ENCODE results near the gene SPTLC2. TPM values are rescaled to one million over a fixed set of nuclear protein-coding genes. Genes with fewer than 3 reads are reported as not detected.

Gene SPTLC2
- total RNA-seq, 1 experiment from 2014 or later: 22.1 TPM

DNA sequence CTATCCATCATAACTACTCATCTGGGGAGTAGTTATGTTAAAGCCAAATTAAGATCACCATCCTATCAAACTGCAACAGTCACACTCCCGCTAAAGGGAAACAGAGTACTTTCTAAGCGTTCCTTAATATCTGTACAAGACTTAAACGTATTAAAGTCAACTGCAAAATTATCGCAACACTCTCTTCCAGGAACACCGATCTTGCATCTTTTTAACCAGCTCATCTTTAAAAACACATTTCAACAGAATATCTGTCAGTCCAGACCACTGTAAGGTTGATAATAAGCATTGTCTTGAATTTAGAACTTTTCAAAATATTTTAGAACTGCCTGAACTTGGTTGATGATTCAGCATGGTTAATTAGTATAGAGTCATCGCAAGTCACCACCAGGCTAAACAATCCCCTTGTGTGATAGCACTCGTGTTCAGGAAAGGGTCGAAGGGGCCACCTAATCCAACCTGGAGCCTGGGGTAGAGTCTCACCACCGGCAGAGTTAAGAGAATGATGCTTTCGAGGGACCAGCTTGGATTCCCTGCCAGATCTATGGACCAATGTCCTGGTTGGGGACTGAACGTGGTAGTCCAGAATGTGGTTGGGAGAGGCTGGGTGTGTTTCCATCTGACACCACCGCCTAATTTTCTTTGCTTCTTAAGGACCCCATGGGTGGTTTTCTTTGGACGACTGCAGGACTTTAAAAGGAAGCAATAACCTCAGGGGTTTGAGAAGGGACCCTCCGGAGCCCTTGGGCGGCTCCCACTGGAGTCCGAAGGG, 890 bp downstream of the SPTLC2 start:
- H3K36me3 ChIP-seq: peaks cover 6% of the 10 kb centered on the region
- H3K27ac ChIP-seq: peak overlapping the region; percentile 11; the same call in 1 of the 2 replicates
- H3K4me3 ChIP-seq: peak overlapping the region; percentile 94
- no peaks in the 10 kb centered on the region; the same call in 1 of the 2 replicates for H3K9me3 ChIP-seq (replicated peaks)
- peaks cover 28% of the 10 kb centered on the region for H3K4me1 ChIP-seq (replicated peaks)
- H3K27me3 ChIP-seq (replicated peaks): no peaks in the 10 kb centered on the region
- peak in 1 of 2 experiments; percentile 40 for DNase-seq (ENCODE audit: low read depth in 1 of 2, low spot score in 2 of 2)

DNA sequence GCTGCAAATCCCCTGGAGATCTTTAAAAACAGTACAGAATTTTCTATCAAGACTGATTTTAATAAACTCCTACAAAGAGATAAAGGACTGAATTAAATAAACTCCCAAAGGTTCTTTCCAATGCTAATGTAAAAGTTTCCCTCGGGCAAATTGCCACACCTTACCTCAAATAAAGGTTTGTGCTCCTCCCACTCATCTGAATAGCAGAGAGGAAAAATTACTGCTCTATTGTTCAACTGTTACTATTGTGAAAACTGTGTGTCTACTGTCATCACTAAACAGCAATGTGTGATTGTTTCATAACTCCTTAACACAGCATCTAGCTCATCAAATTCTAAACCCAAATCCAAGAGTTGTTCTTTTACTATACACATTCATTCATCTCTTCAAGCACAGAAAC, 3.2 kb downstream of the SPTLC2 start:
- Histone ChIP-seq H3K4me1 (replicated peaks) (peaks cover 28% of the 10 kb centered on the region), H3K4me3 (no peak overlapping the region), H3K9me3 (replicated peaks) (no peaks in the 10 kb centered on the region; the same call in 1 of the 2 replicates), H3K27me3 (replicated peaks) (no peaks in the 10 kb centered on the region), H3K27ac (no peak overlapping the region), H3K36me3 (peaks cover 6% of the 10 kb centered on the region)
- DNase-seq (ENCODE audit: low read depth in 1 of 2, low spot score in 2 of 2): no peak

DNA sequence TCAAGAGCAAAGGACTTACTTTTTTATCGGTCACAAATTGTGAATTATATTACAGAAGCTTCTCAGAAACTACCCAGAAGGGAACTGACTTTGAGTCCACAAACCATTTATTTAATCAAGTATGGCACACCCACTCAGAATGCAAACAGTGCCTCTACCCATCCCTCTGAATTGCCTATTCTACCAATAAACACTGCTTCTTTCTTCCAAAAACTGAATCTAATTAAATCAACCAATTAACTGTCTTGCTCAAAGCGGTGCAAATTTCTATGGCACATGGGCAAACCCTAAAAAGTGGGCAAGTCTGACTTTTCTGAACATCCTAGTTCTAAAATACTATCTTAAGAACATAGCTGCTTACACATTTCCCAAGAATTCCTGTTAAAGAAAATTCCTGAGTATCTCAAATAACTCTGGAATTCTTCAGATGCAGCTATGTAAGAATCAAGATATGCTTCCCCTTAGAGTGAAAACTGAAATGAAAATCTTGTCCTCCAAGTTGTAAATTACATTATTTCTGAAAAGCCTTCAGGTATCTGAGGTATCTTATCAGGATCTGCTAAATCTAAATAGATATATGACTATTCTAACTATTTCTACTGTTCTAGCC, 4.3 kb downstream of the SPTLC2 start:
- peak in 1 of 2 experiments; percentile 15 for DNase-seq (ENCODE audit: low read depth in 1 of 2, low spot score in 2 of 2)
- peaks cover 28% of the 10 kb centered on the region for H3K4me1 ChIP-seq (replicated peaks)
- no peak overlapping the region for H3K4me3 ChIP-seq
- H3K36me3 ChIP-seq: peaks cover 6% of the 10 kb centered on the region
- H3K27me3 ChIP-seq (replicated peaks): no peaks in the 10 kb centered on the region
- H3K9me3 ChIP-seq (replicated peaks): no peaks in the 10 kb centered on the region; the same call in 1 of the 2 replicates
- H3K27ac ChIP-seq: peak overlapping the region; percentile 40

DNA sequence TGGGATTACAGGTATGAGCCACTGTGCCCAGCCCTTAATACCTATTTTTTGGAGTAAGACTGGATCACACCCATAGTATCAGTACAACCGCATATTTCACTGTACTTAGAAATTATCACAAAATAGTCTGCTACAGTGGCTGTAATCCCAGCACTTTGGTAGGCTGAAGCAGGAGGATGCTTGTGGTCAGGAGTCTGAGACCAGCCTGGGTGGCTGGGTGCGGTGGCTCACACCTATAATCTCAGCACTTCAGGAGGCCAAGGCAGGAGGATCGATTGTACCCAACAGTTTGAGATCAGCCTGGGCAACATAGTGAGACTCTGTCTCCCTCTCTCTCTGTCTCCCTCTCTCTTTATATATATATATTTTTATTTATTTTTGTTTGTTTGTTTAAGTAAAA, 5.9 kb downstream of the SPTLC2 start:
- peaks cover 28% of the 10 kb centered on the region for H3K4me1 ChIP-seq (replicated peaks)
- no peak for DNase-seq (ENCODE audit: low read depth in 1 of 2, low spot score in 2 of 2)

DNA sequence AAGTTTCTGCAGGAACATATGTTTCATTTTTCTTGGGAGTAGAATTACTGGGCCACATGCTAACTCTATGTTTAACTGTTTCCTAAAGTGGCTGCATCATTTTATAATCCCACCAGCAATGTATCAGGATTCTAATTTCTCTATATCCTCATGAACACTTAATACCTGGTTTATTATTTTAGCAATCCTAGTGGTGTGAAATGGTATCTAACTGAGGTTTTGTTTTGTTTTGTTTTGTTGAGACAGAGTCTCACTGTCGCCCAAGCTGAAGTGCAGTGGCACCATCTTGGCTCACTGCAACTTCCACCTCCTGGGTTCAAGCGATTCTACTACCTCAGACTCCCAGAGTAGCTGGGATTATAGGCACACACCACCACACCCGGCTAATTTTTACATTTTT, 6.5 kb downstream of the SPTLC2 start:
- H3K36me3 ChIP-seq: no peaks in the 10 kb centered on the region; the same call in 1 of the 2 replicates
- no peaks in the 10 kb centered on the region for H3K9me3 ChIP-seq (replicated peaks)
- no peak overlapping the region for H3K27ac ChIP-seq
- no peak overlapping the region for H3K4me3 ChIP-seq
- peaks cover 24% of the 10 kb centered on the region for H3K4me1 ChIP-seq (replicated peaks)
- H3K27me3 ChIP-seq (replicated peaks): no peaks in the 10 kb centered on the region
- no peak for DNase-seq (ENCODE audit: low read depth in 1 of 2, low spot score in 2 of 2)

More for the DNA sequence above, 5.9 kb downstream of the SPTLC2 start:
- Histone ChIP-seq H3K9me3 (replicated peaks) (no peaks in the 10 kb centered on the region), H3K27me3 (replicated peaks) (no peaks in the 10 kb centered on the region), H3K4me3 (no peak overlapping the region), H3K36me3 (no peaks in the 10 kb centered on the region; the same call in 1 of the 2 replicates), H3K27ac (no peak overlapping the region)

DNA sequence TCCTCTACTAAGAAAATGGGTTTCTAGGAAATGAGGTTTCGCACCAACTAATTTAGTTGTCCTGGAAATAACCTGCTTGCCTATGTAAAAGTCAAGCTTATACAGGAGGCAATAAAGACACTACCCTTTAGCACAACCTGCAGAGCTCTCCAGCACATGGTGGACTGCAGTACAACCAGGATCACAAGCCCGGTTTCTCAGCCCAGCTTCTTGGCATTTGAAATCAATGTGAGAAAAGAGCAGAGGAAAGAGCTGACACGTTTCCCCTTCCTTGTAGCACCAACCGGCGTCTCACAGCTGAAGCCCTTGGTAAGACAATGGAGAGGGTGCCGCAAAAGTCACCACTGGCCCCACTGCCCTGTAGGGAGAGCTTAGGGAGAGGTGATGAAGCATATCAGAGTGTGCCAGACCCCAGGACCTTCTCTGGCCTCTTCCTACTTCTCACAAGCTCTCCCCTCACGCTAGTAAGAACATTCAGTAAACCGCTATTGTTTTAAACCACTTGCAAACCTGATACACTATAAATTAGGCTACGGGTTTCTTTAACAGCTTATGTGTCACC, 8.6 kb downstream of the SPTLC2 start:
- Histone ChIP-seq H3K4me1 (replicated peaks) (peaks cover 27% of the 10 kb centered on the region), H3K27me3 (replicated peaks) (no peaks in the 10 kb centered on the region)

DNA sequence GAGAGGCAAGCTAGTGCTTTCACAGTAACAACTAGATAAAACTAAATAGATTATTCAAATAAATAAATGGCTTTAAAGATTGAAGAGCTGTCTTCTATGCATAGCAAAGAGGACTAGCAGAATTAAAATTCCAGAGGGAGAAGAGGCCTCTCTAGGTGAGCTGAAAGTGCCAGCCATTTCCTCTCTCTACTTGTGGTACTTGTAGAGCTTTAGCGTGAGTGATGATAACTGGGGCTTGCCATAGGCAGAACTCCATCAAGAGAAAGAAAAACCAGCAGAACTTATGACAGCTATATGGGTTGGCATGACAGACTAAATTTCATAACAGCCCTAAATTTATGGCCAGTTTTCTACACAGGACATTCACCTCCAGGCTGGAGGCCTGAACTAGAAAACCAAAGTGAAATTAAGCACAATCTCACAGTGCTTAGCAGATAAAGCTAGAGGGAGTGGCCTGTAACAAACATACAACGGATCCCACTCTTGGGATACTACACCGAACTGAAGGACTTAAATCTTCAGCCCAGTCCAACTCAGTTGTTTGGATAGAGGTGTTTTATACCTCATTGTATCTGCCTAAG, 11.0 kb downstream of the SPTLC2 start:
- DNase-seq (ENCODE audit: low read depth in 1 of 2, low spot score in 2 of 2): no peak
- Histone ChIP-seq H3K9me3 (replicated peaks) (no peaks in the 10 kb centered on the region), H3K4me1 (replicated peaks) (peaks cover 30% of the 10 kb centered on the region), H3K36me3 (0 out of 2 replicates have a peak, but pooled peaks cover 4% of the 10 kb centered on the region), H3K4me3 (no peak overlapping the region), H3K27me3 (replicated peaks) (no peaks in the 10 kb centered on the region), H3K27ac (no peak overlapping the region)

More for the DNA sequence above, 8.6 kb downstream of the SPTLC2 start:
- Histone ChIP-seq H3K27ac (no peak overlapping the region), H3K36me3 (0 out of 2 replicates have a peak, but pooled peaks cover 4% of the 10 kb centered on the region), H3K4me3 (no peak overlapping the region), H3K9me3 (replicated peaks) (no peaks in the 10 kb centered on the region)
- DNase-seq (ENCODE audit: low read depth in 1 of 2, low spot score in 2 of 2): no peak

DNA sequence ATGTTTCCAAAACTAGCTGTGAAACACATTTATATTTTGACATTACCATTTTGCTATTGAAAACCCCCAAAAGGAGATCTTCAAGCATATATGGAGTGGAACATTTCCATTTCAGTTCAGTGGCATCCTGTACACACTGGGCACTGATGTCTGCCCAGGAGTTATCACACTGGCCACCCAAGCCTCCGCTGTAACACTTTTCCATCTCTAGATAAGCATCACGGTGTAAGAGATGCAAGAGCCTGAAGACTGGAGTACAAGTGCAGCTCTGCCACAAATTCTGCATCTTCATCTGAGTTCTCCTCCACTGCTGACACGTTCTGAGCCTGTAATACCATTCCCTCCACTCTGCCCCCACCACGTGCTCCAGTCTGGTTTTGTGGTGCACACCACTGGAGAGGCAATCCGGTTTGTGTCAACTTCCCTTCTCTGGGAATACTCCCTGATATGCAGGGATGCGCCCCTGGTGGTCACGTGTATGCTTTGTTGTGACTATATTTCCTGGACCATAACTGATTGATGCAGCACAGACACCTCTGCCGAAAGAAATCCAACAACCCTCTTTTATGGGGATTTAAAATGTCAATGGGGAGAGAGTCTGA, 12.7 kb downstream of the SPTLC2 start:
- no peak overlapping the region for H3K27ac ChIP-seq
- H3K27me3 ChIP-seq (replicated peaks): no peaks in the 10 kb centered on the region
- H3K36me3 ChIP-seq: 0 out of 2 replicates have a peak, but pooled peaks cover 4% of the 10 kb centered on the region
- H3K4me1 ChIP-seq (replicated peaks): peaks cover 46% of the 10 kb centered on the region
- H3K9me3 ChIP-seq (replicated peaks): no peaks in the 10 kb centered on the region
- H3K4me3 ChIP-seq: no peak overlapping the region
- DNase-seq (ENCODE audit: low read depth in 1 of 2, low spot score in 2 of 2): no peak

DNA sequence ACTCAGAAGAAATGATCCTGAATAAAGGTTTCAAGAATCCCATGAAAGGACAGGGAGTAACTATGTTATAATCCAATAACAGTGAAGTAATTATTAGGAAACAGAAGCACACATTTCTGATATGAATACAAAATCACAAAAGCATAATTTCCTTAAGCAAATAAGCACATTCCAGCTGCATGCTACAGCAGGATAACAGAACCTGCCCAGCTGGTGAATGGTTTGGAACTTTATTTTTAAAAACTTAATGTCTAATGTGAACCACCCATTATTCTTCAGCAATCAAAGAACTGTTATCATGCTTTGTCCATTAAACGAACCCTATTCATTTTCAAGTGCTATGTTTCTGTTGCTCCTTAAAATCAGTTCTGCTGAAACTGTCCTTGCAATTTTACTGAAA, 13.4 kb downstream of the SPTLC2 start:
- H3K27me3 ChIP-seq (replicated peaks): no peaks in the 10 kb centered on the region
- H3K4me1 ChIP-seq (replicated peaks): peaks cover 54% of the 10 kb centered on the region
- H3K9me3 ChIP-seq (replicated peaks): no peaks in the 10 kb centered on the region
- H3K27ac ChIP-seq: no peak overlapping the region
- H3K4me3 ChIP-seq: no peak overlapping the region
- DNase-seq (ENCODE audit: low read depth in 1 of 2, low spot score in 2 of 2): no peak
- H3K36me3 ChIP-seq: 0 out of 2 replicates have a peak, but pooled peaks cover 4% of the 10 kb centered on the region

DNA sequence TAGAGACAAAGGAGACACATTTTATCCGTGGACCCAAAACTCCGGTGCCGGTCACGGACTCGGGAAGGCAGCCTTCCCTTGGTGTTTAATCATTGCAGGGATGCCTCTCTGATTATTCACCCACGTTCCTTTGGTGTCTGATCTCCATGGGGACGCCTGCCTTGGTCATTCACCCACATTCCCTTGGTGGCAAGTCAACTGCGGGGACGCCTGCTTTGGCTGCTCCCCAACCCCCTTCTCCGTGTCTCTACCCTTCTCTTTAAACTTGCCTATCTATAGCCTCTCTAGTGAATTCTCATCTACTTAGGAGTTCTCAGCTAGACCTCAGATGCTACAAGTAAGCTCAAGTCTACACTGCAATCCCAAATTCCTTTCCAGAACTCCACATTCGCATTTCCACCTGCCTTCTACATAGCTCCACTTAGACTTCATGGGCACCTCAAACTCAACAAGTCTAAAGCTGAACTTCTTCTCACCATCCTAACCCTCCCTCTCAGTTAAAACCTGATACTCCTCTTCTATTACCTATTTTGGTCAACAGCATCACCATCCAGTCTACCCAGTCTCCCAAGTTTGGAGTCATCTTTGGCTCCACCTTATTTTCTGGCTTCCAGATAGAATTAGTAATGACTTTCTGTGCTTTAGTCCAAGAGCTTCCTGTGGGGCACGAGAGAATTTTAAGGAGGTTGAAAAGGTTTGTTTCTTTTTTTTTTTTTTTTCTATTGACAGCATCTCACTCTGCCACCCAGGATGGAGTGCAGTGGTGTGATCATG, 14.4 kb downstream of the SPTLC2 start:
- Histone ChIP-seq H3K36me3 (peaks cover 5% of the 10 kb centered on the region), H3K27me3 (replicated peaks) (no peaks in the 10 kb centered on the region), H3K9me3 (replicated peaks) (no peaks in the 10 kb centered on the region), H3K4me1 (replicated peaks) (peaks cover 56% of the 10 kb centered on the region), H3K4me3 (no peak overlapping the region), H3K27ac (peak overlapping the region; percentile 67)
- DNase-seq (ENCODE audit: low read depth in 1 of 2, low spot score in 2 of 2): peak in 1 of 2 experiments; percentile 63

DNA sequence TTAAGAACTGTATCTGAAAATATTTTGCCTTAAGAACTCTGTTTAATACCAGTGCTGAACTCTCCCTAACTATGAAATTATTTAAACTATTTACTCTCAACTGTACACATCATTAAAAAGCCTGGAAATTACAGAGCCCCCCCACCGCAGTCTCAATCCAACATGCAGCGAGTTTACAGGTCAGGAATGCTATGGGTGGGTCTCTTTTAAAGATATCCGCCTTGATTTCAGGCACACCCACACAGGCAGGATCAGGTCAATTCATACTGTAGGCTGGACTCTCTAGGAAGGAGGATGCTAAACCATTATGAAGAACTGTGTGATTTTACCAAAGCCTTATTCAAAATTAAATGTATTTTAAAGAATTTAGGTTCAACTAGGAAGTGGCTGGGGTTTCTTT, 16.5 kb downstream of the SPTLC2 start:
- no peak for DNase-seq (ENCODE audit: low read depth in 1 of 2, low spot score in 2 of 2)
- peaks cover 61% of the 10 kb centered on the region for H3K4me1 ChIP-seq (replicated peaks)
- no peaks in the 10 kb centered on the region for H3K27me3 ChIP-seq (replicated peaks)
- 0 out of 2 replicates have a peak overlapping the region, but pooled peaks have one; percentile 5 for H3K27ac ChIP-seq
- H3K36me3 ChIP-seq: peaks cover 25% of the 10 kb centered on the region
- no peaks in the 10 kb centered on the region for H3K9me3 ChIP-seq (replicated peaks)
- no peak overlapping the region for H3K4me3 ChIP-seq

DNA sequence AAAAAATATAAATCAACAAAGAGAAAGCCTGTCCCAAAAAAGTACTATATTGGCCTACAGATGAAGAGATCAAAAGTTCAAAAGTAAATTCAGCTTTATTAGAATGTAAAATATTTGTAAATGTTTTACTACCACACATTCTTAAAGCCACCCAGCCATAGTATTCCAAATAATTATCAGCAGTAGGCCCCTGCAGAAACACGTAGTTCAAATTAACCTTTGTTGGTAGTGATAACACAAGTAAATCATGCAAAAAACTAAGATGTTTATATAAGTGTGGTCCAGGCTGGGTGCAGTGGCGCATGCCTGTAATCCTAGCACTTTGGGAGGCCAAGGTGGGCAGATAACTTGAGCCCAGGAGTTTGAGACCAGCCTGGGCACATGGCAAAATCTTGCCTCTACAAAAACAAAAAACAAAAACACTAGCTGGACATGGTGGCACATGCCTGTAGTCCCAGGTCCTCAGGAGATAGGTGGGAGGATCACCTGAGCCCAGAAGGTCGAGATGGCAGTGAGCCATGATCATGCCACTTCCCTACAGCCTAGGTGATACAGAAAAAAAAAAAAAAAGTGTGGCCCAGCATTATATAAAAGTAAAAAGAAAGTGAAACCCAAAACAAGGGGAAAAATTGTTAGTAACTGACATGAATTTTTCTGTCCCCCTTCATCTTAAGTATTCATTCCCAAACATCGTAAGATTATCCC, 17.9 kb downstream of the SPTLC2 start:
- no peak overlapping the region for H3K4me3 ChIP-seq
- H3K27ac ChIP-seq: no peak overlapping the region
- no peaks in the 10 kb centered on the region for H3K27me3 ChIP-seq (replicated peaks)
- H3K9me3 ChIP-seq (replicated peaks): no peaks in the 10 kb centered on the region
- peaks cover 29% of the 10 kb centered on the region for H3K36me3 ChIP-seq
- no peak for DNase-seq (ENCODE audit: low read depth in 1 of 2, low spot score in 2 of 2)
- peaks cover 69% of the 10 kb centered on the region for H3K4me1 ChIP-seq (replicated peaks)

All from SJSA1 (cell line).